Psoas muscle (tissue), 8 donors: Measurements from ENCODE around the gene TYW1. TPM values are rescaled to one million over a fixed set of nuclear protein-coding genes. Genes with fewer than 3 reads are reported as not detected.
"Not testable (repeated sequence)": the region's sequence is repeated elsewhere in the genome, so short reads cannot be mapped to it uniquely, and the experiment has no call there.

ENCODE experiments used
- ATAC-seq, 4 donors: fragments of 200-7000 bp; cut with Tn5 transposase; one replicate each; pipeline ENCODE4 v1.9.1; 2020; ENCODE audit warnings: moderate library complexity in 3 of 4, mild to moderate bottlenecking in 2 of 4
- DNase-seq, 2 donors: peaks; one replicate each; pipeline ENCODE4 v3.0.0-alpha.2; 2020
- H3K27ac ChIP-seq: fragments of 200-600 bp; one replicate; pipeline ENCODE4 v1.8.0; 2022
- H3K27me3 ChIP-seq, 3 donors: fragments of 200-600 bp in 1 of 3; one replicate each; pipeline versions ENCODE4 v1.6.1 to v1.8.0; 2013 to 2022; ENCODE audit warnings: low read length in 2 of 3, mild to moderate bottlenecking in 2 of 3, moderate library complexity in 1 of 3; ENCODE audit not compliant: insufficient read depth in 3 of 3
- H3K36me3 ChIP-seq, 2 donors: fragments of 200-600 bp in 1 of 2; one replicate each; pipeline versions ENCODE4 v1.6.1 to v1.8.0; 2013 to 2022; ENCODE audit warnings: low read depth in 1 of 2, mild to moderate bottlenecking in 1 of 2, moderate library complexity in 1 of 2; ENCODE audit not compliant: insufficient read depth in 1 of 2
- H3K4me1 ChIP-seq: fragments of 200-600 bp; one replicate; pipeline ENCODE4 v1.8.0; 2022
- H3K4me3 ChIP-seq: fragments of 200-600 bp; one replicate; pipeline ENCODE4 v1.8.0; 2022; ENCODE audit warnings: mild to moderate bottlenecking
- H3K9me3 ChIP-seq: fragments of 200-600 bp; one replicate; pipeline ENCODE4 v1.8.0; 2022
- WGBS, 3 donors: extraction: QIAGEN DNeasy Blood & Tissue Kit; methylation state at CpG; one replicate each; pipeline versions ENCODE4 v1.1.6 to v1.1.7; 2013; 5-methylcytosine and 5-hydroxymethylcytosine counted together
- intact Hi-C, 2 donors: fragments of 100-400 bp; cut with DNase I; formaldehyde crosslinking; loops; one replicate each; pipeline versions ENCODE4 v1.11.0 to v1.14.2; 2022
- polyA plus RNA-seq, 3 donors: library from polyadenylated mRNA; stranded (reverse); fragments of 200-250 nt; gene quantifications; one replicate each; pipeline ENCODE4 v1.2.3, GENCODE V29; 2013
- total RNA-seq, 4 donors: library from RNA; stranded (reverse); fragmentation: NEBNext Ultra II Directional in 2 of 4; extraction: Animal tissue kit (Norgen Biotek cat#: 25700) in 2 of 4; gene quantifications; one replicate each; pipeline versions ENCODE4 v1.2.1 to v1.2.4, GENCODE V29; 2021 to 2023
- TF ChIP-seq, protein P1 (sequence below): fragments of 200-600 bp; IDR thresholded peaks from one replicate; pipeline ENCODE4 v1.8.0; 2022; ENCODE audit warnings: antibody characterized with exemption
- donor health status: healthy with polysubstance abuse.
- donor health status: DM: no; HTN: no; CAD: no; lungs with moderate emphysema.
- donor health status: Bipolar disorder and iron deficiency.
- donor health status: healthy.
- donor health status: DM: yes; HTN: yes; CAD: no.
- donor health status: DM: no; HTN: no; CAD: no.
- donor health status: DM: no; HTN: no; CAD: no.
- donor health status: DM: yes; HTN: yes; CAD: no.

Gene TYW1
- total and polyA plus RNA-seq, 7 donors, result 9.3 to 20.1 (median 10.7) TPM

DNA sequence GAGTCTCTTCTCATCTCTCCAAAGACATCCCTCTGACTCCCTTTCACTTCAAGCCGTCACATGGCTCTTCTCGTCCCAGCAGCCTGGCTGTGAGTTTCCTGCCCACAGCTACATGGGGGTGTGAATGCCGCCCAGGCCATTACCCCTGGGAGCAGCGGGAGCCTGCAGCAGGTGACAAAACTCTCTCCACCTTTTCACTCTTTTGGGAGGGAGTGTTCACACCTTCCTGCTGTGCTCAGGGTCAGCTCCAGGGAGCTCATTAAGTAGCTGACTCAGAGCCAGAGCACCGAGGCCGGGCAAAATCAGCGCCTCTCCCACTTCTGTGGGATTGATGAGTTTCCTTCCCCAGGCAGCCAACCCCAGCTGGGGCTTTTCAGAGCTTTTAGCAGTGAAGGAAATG lies 271.3 kb downstream of the TYW1 start:
- no peak overlapping the region for H3K4me3 ChIP-seq
- no peaks in the 10 kb centered on the region for H3K9me3 ChIP-seq
- 74 to 86% (median 84%) methylated on average over 7 of the region's 7 CpGs for WGBS, 3 donors
- ATAC-seq, result no peak
- H3K27me3 ChIP-seq, result no peaks in the 10 kb centered on the region
- H3K4me1 ChIP-seq, result no peaks in the 10 kb centered on the region
- H3K36me3 ChIP-seq, result no peaks in the 10 kb centered on the region
- TF ChIP-seq, protein P1, sequence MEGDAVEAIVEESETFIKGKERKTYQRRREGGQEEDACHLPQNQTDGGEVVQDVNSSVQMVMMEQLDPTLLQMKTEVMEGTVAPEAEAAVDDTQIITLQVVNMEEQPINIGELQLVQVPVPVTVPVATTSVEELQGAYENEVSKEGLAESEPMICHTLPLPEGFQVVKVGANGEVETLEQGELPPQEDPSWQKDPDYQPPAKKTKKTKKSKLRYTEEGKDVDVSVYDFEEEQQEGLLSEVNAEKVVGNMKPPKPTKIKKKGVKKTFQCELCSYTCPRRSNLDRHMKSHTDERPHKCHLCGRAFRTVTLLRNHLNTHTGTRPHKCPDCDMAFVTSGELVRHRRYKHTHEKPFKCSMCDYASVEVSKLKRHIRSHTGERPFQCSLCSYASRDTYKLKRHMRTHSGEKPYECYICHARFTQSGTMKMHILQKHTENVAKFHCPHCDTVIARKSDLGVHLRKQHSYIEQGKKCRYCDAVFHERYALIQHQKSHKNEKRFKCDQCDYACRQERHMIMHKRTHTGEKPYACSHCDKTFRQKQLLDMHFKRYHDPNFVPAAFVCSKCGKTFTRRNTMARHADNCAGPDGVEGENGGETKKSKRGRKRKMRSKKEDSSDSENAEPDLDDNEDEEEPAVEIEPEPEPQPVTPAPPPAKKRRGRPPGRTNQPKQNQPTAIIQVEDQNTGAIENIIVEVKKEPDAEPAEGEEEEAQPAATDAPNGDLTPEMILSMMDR, result no peak
- H3K27ac ChIP-seq, result no peak overlapping the region
- DNase-seq, result no peak
- intact Hi-C loops, result no loop called here

DNA sequence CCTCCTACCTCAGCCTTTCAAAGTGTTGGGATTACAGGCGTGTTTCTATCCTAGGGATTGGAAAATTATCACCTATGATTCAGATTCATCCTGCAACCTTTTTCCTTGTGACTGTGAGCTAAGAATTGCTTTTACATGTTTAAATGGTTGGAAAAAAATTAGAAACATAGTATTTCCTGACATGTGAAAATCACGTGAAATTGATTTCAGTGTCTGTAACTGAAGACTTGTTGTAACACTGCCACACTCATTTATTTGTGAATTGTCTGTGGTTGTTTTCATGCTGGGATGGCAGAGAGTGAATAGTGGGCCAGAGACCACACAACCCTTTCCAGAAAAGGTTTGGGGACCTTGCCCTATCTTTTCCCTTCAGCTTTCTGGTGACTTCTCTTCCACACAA lies 273.3 kb downstream of the TYW1 start:
- H3K27ac ChIP-seq, intact Hi-C loops, H3K27me3 ChIP-seq, H3K4me3 ChIP-seq, DNase-seq, H3K36me3 ChIP-seq, H3K4me1 ChIP-seq, ATAC-seq, H3K9me3 ChIP-seq: not testable (repeated sequence)
- WGBS, 3 donors, result 86 to 93% (median 92%) methylated on average over 2 of the region's 2 CpGs

Other genes starting within 250 kb of the TYW1 start
- 10 to 100 TPM; 33.9 to 38.6 (median 37.0) TPM for gene TMEM248, start 75.6 kb upstream of the TYW1 start, total RNA-seq
- gene TMEM248, start 75.6 kb upstream of the TYW1 start, polyA plus RNA-seq, result 10 to 100 TPM; 16.0 to 33.4 (median 30.6) TPM
- gene SBDS, start 1.2 kb upstream of the TYW1 start, total RNA-seq, result 100 to 1,000 TPM; 236 to 417 (median 349) TPM
- gene SBDS, start 1.2 kb upstream of the TYW1 start, polyA plus RNA-seq, result 100 to 1,000 TPM; 270 to 402 (median 399) TPM